NCI-H2227 (cell line): ENCODE data around the gene ARHGEF25.
"Not testable (repeated sequence)": the region's sequence is repeated elsewhere in the genome, so short reads cannot be mapped to it uniquely, and the experiment has no call there.

Experiments used
- DNase-seq: peaks from one replicate; lab custom pipeline; 2025; ENCODE audit not compliant: unreplicated experiment; lab: John Stamatoyannopoulos, UW

Gene ARHGEF25

DNA sequence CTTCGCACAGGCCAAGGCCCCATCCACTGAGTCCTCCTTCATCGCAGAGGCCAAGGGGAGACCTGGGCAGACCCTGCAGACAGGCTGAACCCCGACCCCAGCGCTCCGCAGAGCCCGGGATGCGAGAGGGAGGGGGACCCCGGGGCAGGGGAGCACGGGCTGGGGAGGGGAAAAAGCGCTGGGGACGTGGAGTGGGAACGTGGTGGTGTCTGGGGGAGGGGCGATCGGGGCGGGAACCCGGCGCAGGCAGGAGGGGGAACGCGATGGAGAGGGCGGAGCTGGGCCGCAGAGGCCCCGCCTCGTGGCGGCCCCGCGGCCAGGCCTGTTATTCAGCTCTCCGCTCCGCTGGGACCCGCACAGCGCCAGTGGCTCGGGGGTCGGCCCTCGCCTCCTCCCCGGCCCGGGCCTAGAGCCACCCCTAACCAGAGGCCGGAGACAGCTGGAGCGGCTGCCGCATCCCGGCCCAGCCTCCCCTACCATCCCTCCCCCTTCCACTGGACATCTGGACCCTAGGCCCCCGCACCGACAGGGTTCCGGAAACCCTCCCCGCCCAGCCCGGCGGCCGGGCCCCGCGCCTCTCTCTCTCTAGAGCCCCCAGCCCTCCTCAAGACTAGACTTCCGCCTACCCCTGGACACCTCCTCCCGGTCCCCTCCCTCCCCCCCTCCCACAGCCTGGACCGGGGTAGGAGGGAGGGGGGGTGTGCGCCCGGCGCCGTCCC is at the start of gene ARHGEF25:
TSS of gene ARHGEF25 (plus strand) at position 328 of the 719 bp plus-strand sequence. CDS start 460 bp downstream, outside the sequence.
- DNase-seq: peak; percentile 77

DNA sequence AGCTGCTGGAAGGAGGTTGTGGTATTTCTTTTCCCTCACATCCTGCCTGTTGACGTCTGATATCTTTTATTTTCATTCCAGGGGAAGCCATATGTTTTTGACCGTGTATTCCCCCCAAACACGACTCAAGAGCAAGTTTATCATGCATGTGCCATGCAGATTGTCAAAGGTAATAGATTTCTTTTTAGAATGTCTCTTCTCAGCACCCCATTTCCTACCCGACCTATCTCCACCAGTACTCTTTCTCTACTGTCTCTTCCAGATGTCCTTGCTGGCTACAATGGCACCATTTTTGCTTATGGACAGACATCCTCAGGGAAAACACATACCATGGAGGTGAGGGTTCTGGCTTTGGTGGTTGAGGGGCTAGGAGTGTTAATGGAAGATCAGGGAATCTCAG is 47.9 kb upstream of the ARHGEF25 start:
- DNase-seq: no peak

DNA sequence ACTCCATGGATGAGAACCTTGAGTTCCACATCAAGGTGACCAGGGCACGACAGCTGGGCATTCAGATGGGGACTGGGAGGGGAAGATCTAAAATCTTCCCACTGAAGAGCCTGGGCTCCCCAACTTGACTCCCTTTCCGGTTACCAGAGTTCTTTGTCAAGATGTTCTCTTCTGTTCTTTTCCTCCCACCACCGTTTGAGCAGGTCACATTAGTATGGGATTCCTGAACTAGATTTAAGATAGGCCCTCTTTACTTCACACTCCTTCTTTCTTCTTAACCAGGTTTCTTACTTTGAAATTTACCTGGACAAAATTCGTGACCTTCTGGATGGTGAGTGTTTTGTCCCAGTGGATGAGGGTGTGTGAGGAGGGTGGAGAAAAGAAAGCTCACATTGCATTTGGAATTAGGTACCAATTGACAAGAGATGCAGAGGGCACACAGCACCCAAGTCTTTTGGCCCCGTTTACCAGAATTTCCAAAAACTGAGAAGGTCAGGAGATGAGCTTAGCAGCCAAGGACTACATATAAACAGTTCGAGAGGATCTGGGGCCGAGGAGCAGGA is 47.0 kb upstream of the ARHGEF25 start:
- DNase-seq: no peak

DNA sequence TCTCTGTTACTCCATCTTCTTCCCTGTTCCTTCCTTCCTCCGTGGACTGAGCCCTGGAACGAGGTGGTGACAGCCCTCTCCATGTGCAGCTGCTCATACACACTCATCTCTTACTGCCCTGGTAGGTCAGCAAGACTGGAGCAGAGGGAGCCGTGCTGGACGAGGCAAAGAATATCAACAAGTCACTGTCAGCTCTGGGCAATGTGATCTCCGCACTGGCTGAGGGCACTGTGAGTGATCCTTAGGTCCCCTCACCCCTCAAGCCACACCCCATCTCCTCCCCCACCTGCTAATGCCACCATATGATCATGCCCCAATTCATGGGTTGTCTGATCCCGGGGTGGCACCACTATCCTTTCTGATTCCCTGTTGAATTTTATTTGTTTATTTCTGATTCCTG is 42.4 kb upstream of the ARHGEF25 start:
- DNase-seq: no peak

DNA sequence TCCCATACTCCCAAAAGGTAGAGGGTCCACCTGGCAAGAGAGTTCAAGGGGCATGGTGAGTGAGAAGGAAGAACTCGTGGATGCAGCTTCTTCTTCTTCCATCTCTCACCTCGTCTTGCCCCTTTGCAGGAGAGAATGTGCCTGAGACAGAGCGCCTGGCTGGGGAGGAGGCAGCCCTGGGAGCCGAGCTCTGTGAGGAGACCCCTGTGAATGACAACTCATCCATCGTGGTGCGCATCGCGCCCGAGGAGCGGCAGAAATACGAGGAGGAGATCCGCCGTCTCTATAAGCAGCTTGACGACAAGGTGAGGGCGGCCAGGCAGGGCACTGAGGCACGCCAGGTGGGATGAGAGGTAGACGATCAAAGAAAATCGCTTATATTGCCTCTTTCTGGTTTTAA is 41.4 kb upstream of the ARHGEF25 start:
- DNase-seq: no peak

DNA sequence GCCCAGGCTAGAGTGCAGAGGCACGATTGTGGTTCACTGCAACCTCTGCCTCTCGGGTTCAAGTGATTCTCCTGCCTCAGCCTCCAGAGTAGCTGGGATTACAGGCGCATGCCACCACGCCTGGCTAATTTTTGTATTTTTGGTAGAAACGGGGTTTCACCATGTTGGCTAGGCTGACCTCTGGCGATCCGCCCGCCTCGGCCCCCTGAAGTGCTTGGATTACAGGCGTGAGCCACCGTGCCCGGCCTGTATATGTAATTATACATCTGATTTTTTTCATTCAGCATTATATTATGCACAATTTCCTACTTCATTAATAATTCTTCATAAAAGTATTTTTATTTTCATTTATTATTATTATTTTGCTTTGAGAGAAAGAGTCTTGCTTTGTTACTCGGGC is 40.8 kb upstream of the ARHGEF25 start:
- not testable (repeated sequence) for DNase-seq

DNA sequence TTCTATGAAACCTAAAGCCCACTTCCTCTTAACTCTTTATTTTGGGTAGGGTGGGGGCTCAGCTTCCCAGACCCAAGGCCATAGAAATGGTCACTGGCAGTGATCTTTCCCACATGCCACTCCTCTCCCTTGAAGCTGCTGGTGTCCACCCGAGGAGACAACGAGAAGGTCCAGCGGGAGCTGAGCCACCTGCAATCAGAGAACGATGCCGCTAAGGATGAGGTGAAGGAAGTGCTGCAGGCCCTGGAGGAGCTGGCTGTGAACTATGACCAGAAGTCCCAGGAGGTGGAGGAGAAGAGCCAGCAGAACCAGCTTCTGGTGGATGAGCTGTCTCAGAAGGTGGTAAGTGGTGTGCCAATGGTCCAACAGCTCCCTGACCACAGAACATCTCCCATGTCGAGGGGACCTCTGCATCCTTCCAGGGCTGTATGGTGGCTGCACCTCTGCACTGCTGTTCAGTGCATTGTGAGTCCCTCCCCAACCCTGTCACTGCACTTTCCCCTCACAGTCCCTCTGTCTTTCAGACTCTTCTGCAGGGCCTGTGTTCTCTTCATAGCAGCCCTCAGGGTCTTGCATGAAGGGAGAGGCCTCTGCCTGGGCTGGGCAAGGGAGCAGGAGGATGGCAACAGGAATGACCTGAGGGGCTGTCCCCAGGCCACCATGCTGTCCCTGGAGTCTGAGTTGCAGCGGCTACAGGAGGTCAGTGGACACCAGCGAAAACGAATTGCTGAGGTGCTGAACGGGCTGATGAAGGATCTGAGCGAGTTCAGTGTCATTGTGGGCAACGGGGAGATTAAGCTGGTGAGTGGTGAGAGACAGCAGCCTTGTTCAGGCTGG is 39.1 kb upstream of the ARHGEF25 start:
- no peak for DNase-seq

DNA sequence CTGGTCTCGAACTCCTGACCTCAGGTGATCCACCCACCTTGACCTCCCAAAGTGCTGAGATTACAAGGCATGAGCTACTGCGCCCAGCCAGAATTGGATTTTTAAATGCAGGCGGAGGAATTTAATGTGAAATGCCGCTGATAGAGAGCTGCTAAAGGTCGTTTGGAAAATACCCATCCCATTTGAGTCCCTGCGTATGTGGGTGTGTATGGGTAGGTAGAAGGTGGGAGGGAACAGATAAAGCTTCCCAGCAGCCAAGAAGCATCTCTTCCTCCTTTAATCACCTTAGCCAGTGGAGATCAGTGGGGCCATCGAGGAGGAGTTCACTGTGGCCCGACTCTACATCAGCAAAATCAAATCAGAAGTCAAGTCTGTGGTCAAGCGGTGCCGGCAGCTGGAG is 36.4 kb upstream of the ARHGEF25 start:
- DNase-seq: no peak

DNA sequence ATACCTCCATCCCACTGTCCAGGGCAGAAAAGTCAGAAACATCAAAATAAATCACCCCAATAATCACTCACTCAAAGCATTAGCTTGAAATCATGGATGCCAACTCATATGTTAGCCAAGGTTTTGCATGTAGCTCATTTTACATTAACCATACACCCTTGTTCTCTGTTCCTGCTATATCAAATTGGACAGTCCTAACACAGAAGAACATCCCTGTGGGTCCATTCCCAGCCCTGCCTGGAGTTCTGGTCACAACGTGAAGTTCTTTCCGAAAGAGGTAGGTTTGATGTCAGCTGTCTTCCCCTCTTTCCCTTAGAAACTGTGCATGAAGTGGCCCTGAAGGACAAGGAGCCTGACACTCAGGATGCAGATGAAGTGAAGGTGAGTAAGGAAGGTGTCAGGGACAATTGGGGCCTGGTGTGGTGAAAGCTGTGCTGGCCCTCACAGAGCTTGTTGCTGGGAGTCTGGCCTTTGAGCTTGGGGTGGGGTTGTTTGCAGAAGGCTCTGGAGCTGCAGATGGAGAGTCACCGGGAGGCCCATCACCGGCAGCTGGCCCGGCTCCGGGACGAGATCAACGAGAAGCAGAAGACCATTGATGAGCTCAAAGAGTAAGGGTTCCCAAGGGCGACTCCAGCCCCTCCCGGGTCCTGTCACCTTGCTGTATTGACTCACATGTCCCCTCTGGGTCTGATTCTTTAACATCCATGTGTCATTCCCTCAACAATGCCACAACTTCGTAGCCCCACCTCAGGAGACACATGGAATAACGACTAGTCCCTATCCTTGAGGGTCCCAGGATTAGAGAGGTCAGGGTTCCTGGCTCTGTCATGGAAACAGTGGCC is 35.2 kb upstream of the ARHGEF25 start:
- DNase-seq: no peak

DNA sequence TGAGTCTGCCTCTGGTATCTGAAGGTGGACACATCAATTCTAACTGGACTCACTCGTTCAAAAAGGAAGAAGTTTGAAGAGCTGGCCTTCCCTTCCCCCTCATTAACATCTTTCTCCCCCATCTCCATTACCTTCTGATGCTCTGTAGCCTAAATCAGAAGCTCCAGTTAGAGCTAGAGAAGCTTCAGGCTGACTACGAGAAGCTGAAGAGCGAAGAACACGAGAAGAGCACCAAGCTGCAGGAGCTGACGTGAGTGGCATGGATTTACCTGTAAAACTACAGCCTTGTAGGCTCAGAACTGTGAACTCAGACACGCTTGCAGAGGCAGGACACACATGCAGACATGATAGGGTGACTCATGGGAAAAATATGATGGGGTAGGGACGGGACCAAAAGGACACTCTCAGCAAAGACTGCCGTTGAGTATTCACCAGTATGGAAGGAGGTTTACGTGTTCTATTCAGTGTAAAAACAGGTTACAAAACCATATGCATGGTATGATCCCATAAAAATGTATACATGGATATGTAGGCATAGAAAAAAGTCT is 34.5 kb upstream of the ARHGEF25 start:
- no peak for DNase-seq

DNA sequence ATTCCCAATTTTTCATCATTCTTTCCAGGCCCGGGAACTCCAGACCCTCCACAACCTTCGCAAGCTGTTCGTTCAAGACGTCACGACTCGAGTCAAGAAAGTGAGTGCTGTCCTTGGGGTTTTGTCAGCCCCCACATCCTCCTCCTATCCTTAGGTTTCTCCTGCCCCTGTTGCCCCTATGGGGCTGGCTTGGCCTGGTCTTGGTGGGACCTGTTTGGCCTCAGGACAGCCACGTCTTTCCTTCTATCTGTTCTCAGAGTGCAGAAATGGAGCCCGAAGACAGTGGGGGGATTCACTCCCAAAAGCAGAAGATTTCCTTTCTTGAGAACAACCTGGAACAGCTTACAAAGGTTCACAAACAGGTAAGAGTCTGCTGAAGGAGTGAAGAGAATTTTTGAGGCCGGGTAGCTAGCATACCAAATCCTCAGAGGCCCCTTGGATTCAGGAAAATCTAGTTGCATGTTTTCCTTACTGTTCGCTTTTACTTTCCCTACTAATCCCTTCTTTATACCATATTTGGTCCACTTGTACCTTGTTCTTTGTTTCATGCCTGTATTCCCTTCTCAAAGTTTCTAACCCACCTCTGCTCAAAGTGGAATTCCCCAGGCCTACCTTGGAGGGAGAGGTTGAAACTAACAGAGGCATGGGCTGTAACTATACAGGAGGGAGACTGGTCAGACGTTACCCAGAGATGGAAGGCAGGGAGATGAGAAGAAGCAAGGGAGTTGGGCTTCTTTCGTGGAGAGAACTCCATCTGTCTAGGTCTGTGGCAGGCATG is 33.1 kb upstream of the ARHGEF25 start:
- no peak for DNase-seq

DNA sequence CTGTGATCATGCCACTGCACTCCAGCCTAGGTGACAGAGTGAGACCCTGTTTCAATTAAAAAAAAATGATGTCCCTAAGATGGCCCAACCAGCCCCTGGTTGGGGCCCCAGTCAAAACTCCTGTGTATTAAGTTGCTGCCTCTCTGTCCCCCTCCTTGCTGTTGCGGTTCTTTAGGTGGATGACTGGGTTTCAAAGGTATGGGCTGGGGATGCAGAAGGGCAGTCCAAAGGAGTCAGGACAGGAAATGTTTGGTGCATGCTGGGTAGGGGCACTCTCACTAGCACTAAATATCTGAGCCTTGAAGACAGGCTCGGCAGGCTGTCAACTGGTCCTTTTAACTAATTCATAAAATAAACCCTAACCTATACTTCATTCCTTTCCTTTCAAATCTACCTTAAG is 32.2 kb upstream of the ARHGEF25 start:
- no peak for DNase-seq

DNA sequence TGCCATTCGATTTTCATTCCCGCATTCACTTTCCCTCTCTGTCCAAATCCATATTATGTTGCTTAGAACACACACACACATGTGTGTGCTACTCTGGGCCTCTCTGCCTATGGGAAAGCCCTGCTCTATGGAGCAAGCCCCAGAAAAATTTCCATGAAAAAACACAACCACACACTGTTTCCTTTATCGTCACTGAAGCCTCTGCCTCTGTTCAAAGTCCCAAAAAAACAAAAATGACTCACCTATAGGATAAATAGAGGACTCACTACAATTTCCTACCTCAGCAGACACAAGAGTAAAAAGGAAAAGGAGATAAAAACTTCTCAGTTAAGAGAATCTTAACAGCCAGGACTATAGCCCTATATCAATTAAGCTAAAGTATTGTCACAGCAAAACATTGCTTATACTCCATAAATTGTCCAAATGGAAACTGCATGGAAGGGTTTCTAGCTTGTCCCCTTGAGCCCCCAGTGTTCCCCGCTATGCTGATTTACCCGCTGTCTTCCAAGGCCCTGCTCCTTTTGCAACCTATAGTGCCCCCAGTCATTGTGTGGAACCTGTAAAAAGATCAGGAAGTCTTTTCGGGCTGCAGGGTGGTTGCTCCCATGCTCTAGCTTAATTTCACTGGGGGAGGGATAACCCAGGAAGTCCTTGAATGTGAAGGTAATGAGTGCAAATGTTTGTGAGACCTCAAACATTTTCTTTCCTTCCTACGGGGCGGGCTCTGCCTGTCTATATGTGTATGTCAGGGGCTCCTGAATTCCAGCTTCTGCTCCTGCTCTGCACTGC is 31.4 kb upstream of the ARHGEF25 start:
- no peak for DNase-seq

DNA sequence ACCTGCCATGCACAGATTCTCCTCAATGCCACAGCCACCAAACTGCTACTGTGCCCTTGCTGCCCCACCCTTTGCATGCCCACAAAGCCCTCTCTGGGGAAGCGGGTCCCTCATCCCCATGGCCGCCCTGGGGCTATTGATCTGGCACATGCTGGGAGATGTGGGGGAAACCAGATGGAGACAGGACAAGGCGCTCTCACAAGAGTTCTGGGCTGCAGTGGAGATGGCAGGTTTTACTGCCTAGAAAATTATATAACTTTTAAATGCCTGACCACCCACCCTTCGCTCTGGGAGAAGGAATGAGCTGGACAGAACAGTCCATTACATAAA is 30.8 kb upstream of the ARHGEF25 start:
- no peak for DNase-seq

DNA sequence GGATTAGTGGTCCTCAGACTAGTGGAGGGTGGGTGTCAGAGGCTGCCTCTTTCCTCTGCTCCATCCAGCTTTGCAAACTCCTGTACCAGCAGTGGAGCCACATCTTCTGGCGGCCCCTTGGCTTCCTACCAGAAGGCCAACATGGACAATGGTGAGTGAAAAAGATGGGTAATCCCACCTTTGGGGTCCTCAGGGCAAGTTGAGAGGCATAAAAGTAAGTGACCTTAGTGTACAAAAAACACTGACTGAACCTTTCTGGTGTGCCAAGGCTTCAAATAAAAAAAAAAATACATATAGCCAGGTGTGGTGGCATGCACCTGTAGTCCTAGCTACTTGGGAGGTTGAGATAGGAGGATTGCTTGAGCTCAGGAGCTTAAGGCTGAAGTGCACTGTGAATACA is 29.4 kb upstream of the ARHGEF25 start:
- no peak for DNase-seq

DNA sequence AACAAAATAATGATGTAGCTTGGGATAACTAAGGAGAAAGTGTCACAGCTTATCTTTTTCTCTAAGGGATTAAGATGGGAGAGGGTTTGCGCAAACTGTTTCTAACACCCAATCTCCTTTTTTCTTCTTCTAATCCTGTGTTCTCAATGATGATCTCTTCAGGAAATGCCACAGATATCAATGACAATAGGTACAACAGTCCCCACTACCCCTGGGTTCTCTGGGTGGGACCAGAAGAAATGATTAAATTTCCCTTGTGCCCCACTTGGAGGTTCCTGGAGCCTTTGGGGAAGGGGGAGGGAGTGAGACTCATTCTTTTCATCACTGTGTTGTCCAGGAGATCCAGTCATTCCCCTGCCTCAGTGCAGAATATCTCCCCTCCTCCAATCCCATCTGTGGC is 28.8 kb upstream of the ARHGEF25 start:
- no peak for DNase-seq

DNA sequence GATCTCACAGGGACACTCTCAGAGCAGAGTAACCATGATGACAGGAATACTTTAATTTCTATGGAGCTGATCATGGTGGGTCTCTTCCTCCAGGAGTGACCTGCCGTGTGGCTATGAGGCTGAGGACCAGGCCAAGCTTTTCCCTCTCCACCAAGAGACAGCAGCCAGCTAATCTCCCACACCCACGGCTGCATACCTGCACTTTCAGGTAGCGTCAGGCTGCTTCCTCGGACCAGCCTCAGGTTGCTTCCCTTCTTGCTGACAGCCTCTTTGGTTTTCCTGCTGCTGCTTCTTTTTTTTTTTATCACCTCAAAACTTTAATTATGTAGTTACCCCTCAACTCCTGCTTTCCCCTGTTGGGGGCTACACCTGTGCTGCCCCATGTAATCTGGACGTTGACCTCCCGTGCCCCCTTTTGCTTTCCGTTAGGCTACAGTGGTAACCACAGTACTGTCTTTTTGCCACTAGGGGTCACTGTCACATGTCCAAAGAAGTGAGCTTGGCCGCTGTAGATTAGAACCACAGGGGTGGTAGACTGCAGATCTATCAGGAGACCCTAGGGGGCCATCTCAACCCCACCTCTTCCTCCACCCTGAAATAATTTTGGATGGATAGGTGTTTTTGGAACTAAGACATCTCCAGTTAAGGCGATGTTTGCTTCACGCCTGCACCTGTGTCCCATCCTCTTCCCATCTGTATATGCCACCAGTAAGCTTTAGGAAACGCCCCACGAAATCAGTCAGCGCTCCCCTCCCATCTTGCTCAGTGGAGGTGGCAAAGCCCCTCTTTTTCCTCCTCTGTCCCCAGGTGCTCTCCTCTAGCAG is 28.0 kb upstream of the ARHGEF25 start:
- peak; percentile 80 for DNase-seq

DNA sequence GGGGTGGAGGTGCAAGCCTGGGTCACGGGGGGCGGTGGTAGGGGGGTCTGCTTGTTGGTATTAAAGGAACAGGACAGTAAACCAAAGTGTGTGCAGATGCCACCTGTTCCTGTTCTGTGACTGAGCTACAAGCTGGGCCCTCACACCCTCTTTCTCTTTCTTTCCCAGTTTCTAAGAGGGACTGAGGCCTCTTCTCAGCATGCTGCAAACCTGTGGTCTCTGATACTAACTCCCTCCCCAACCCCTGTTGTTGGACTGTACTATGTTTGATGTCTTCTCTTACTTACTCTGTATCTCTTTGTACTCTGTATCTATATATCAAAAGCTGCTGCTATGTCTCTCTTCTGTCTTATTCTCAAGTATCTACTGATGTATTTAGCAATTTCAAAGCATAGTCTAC is 27.2 kb upstream of the ARHGEF25 start:
- no peak for DNase-seq

DNA sequence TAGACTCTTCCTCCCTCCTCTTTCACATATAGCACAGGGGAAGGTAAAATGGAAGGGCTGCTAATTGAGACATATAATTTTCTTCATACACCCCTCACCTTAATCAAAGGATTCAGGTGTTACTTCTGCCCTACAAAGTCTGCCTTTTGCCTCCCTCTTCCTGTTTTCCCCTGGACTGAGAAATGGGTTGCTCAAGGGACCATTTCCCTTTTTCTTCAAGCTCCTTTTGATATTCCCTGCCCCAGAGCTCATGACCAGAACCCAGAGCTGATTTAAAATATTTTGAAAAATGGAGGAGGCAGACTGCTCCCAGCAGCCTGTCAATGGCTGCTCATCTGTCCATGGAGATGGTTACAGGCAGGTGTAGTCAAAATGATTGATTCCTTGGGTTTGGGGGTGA is 26.5 kb upstream of the ARHGEF25 start:
- DNase-seq: no peak
